ENCODE data around the gene FMO1.

The FMO1 gene

DNA sequence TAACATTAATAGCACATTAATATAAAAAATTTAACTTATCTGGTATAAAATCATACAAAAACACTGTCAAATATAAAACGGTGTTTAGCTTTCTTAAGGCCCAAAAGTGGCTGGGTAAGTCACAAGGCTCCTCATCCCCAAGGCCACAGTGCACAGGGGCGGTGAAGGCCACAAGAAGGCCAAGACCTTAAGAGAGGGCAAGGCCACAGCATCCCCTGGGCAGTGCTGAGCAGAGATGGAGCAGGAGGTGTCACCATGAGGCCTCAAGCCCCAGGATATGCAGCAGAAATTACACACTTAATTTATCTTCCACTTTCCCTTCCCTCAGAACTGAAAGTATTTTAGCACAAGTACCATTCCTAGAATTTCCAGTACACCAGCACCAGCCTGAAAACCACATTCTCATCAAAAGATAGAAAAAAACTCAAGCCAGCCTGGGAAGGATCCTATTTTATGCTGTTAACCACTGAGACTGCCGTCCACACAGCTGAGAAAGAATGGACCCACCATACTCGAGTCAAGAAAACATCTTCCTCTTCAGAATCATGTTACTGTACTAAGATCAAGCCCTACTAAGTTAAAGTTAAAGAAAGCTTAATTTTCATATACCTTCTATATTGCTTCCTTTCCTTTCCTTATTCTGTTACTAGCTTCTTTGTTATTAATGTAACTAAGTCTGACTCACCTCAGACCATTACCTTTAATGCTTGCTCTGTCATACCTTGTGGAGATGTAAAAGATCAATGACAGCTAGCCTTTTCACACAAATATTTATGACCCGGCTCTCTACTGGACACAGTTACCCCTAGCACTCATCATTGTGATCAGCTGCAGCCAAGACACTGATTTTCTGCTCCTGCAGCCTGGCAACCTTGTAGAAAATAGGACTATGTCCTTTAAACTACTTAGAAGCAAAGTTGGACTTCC lies 26.4 kb upstream of the FMO1 start:
- no peak for TF ChIP-seq POLR2AphosphoS5 (IDR thresholded peaks at IDR 0.05; ENCODE audit: low read depth, low read length)
- no peak for TF ChIP-seq SIN3A (IDR thresholded peaks at IDR 0.05; ENCODE audit: borderline replicate concordance, insufficient read depth, low read length)

DNA sequence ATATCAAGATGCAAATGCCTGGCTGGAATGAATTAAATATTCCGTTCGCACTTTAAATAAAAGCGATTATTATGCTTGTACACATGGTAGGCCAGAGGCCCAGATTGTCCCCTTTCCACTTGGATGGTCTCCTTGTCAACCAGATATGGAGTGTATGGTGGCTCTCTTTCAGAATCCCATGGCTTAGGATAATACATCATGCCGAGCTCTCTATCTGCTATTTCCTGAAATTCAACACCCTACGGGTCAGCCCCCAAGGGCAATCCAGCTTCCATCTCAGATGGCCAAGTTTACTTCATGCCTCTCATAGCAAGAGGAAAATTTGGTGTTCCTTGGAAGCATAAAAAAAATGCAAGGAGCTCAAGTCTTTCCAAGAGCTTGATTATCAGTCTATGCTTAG lies 25.4 kb upstream of the FMO1 start:
- TF ChIP-seq POLR2AphosphoS5 (IDR thresholded peaks at IDR 0.05; ENCODE audit: low read depth, low read length) (no peak), TAF1 (IDR thresholded peaks at IDR 0.05; ENCODE audit: borderline replicate concordance, insufficient read depth, low read length) (no peak), FOXP2 (optimal IDR thresholded peaks at IDR 0.05; ENCODE audit: borderline replicate concordance, extremely low read depth, extremely low read length, insufficient read depth) (no peak), SIN3A (IDR thresholded peaks at IDR 0.05; ENCODE audit: borderline replicate concordance, insufficient read depth, low read length) (no peak)
- TF ChIP-seq, protein P1, sequence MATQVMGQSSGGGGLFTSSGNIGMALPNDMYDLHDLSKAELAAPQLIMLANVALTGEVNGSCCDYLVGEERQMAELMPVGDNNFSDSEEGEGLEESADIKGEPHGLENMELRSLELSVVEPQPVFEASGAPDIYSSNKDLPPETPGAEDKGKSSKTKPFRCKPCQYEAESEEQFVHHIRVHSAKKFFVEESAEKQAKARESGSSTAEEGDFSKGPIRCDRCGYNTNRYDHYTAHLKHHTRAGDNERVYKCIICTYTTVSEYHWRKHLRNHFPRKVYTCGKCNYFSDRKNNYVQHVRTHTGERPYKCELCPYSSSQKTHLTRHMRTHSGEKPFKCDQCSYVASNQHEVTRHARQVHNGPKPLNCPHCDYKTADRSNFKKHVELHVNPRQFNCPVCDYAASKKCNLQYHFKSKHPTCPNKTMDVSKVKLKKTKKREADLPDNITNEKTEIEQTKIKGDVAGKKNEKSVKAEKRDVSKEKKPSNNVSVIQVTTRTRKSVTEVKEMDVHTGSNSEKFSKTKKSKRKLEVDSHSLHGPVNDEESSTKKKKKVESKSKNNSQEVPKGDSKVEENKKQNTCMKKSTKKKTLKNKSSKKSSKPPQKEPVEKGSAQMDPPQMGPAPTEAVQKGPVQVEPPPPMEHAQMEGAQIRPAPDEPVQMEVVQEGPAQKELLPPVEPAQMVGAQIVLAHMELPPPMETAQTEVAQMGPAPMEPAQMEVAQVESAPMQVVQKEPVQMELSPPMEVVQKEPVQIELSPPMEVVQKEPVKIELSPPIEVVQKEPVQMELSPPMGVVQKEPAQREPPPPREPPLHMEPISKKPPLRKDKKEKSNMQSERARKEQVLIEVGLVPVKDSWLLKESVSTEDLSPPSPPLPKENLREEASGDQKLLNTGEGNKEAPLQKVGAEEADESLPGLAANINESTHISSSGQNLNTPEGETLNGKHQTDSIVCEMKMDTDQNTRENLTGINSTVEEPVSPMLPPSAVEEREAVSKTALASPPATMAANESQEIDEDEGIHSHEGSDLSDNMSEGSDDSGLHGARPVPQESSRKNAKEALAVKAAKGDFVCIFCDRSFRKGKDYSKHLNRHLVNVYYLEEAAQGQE (IDR thresholded peaks at IDR 0.05; ENCODE audit: insufficient read depth in 1 of 2, low read depth in 2 of 2, low read length in 2 of 2), result no peak

DNA sequence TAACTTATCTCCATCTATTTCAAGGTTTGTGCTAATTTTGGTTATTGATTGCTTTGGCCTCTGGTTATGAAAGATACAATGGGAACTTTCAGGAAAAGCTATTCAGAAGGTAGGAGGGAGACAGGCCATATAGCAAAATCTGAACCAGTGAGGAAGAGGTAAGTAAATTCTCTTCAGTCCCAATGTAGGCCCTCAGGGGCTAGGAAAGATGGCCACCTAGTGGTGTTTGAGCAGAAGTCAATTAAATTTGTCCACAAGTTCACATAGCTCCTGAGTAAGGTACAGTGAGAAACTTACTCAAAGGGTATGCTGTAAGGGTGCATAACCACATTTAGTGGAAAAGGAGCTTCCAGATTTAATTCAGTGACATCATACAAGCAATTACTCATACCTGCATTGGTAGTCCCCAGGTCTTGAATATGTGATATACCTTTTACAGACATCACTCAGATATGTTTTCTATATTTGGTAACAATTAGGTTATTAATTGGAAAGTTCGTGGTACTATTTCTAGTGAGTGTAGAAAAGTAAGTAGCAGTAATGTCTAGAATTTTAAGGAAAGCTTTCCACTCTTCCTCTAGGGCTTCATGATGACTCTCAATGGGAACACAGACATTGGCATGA lies 21.4 kb upstream of the FMO1 start:
- TF ChIP-seq POLR2AphosphoS5 (IDR thresholded peaks at IDR 0.05; ENCODE audit: low read depth, low read length) (no peak), FOXP2 (optimal IDR thresholded peaks at IDR 0.05; ENCODE audit: borderline replicate concordance, extremely low read depth, extremely low read length, insufficient read depth) (no peak), SIN3A (IDR thresholded peaks at IDR 0.05; ENCODE audit: borderline replicate concordance, insufficient read depth, low read length) (no peak), TAF1 (IDR thresholded peaks at IDR 0.05; ENCODE audit: borderline replicate concordance, insufficient read depth, low read length) (no peak)
- TF ChIP-seq, protein P1 (IDR thresholded peaks at IDR 0.05; ENCODE audit: insufficient read depth in 1 of 2, low read depth in 2 of 2, low read length in 2 of 2), result no peak

DNA sequence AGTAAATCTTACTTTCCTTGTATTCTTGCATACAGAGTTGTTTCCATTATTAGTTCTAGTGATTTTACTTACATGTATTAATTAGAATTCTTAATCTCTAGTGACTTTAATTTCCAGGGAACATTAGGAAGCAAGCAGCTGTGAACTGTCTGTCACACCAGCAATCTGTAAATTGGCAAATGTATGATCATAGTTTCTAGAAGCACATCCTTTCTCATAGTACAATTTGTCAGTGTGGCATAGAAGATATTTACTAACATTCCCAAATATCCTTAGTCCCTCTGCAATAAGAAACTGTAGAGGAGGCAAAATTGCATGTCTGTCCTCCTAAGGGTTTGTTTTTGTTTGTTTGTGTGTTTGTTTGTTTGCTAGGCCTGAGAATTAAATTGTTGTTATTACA lies 17.0 kb upstream of the FMO1 start:
- TF ChIP-seq, protein P1 (IDR thresholded peaks at IDR 0.05; ENCODE audit: insufficient read depth in 1 of 2, low read depth in 2 of 2, low read length in 2 of 2), result no peak
- TF ChIP-seq SIN3A (IDR thresholded peaks at IDR 0.05; ENCODE audit: borderline replicate concordance, insufficient read depth, low read length), result no peak

DNA sequence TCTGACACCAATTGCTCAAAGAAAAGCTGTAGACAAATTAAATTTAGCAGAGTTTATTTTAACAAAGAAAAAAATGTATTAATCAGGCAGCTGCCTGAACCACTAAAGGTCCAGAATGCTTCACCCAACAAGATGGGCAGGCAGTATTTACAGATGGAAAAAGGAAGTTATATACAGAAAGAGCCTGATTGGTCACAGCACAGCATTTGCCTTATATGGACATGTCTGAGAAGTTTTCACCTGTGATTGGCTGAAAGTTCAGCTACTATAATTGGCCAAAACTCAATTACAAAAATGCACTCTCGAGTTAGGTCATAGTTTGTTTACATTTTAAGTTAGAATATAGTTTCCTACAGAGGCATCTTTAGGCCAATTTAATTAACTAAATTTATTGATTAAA lies 15.1 kb upstream of the FMO1 start:
- TF ChIP-seq, protein P1 (IDR thresholded peaks at IDR 0.05; ENCODE audit: insufficient read depth in 1 of 2, low read depth in 2 of 2, low read length in 2 of 2), result no peak
- TF ChIP-seq FOXP2 (optimal IDR thresholded peaks at IDR 0.05; ENCODE audit: borderline replicate concordance, extremely low read depth, extremely low read length, insufficient read depth) (no peak), SIN3A (IDR thresholded peaks at IDR 0.05; ENCODE audit: borderline replicate concordance, insufficient read depth, low read length) (no peak), TAF1 (IDR thresholded peaks at IDR 0.05; ENCODE audit: borderline replicate concordance, insufficient read depth, low read length) (no peak), POLR2AphosphoS5 (IDR thresholded peaks at IDR 0.05; ENCODE audit: low read depth, low read length) (no peak)

Measured in PFSK-1 (cell line).